Kidney (tissue), 14 donors: ENCODE data around the gene ADTRP. TPM values are rescaled to one million over a fixed set of nuclear protein-coding genes. Genes with fewer than 3 reads are reported as not detected.

Experiments
- DNase-seq, 5 donors: peaks; one replicate each; pipeline ENCODE4 v3.0.0-alpha.2; 2013 to 2020
- FAIRE-seq: peaks from 2 replicates; lab custom pipeline; 2012; peaks lifted over from hg19 to GRCh38; lab: Jason Lieb, UNC
- H3K27ac ChIP-seq, 2 donors: one replicate each; pipeline ENCODE4 v1.7.0; 2013; ENCODE audit warnings: low read depth in 2 of 2, low read length in 2 of 2, inconsistent platforms in 1 of 2
- H3K27me3 ChIP-seq: one replicate; pipeline ENCODE4 v1.7.1; 2013; ENCODE audit warnings: low read length, inconsistent platforms; ENCODE audit not compliant: control insufficient read depth, insufficient read depth
- H3K36me3 ChIP-seq, 3 donors: one replicate each; pipeline versions ENCODE4 v1.7.0 to v1.7.1; 2013; ENCODE audit warnings: low read length in 3 of 3, control low read depth in 1 of 3, inconsistent platforms in 1 of 3; ENCODE audit not compliant: insufficient read depth in 3 of 3, control insufficient read depth in 2 of 3
- H3K4me1 ChIP-seq, 3 donors: one replicate each; pipeline versions ENCODE4 v1.7.0 to v1.7.1; 2013; ENCODE audit warnings: low read length in 3 of 3, inconsistent platforms in 1 of 3, low read depth in 1 of 3; ENCODE audit not compliant: control insufficient read depth in 2 of 3, insufficient read depth in 2 of 3
- H3K4me3 ChIP-seq, 3 donors: one replicate each; pipeline versions ENCODE4 v1.7.0 to v1.8.1; 2013; ENCODE audit warnings: low read length in 3 of 3, control low read depth in 1 of 3, inconsistent platforms in 1 of 3
- H3K9ac ChIP-seq, 3 donors: one replicate each; pipeline versions ENCODE4 v1.7.0 to v1.7.1; 2013; ENCODE audit warnings: low read length in 3 of 3, control low read depth in 1 of 3, inconsistent platforms in 1 of 3
- H3K9me3 ChIP-seq, 3 donors: one replicate each; pipeline versions ENCODE4 v1.7.0 to v1.7.1; 2013; ENCODE audit warnings: low read length in 3 of 3, control low read depth in 1 of 3, inconsistent platforms in 1 of 3; ENCODE audit not compliant: control insufficient read depth in 2 of 3, insufficient read depth in 1 of 3
- CTCF ChIP-seq: IDR thresholded peaks from 3 replicates; pipeline ENCODE4 v1.5.1; 2012; ENCODE audit warnings: mild to moderate bottlenecking, moderate library complexity, borderline replicate concordance; ENCODE audit not compliant: insufficient read depth; ENCODE audit errors: extremely low read depth
- intact Hi-C: fragments of 100-400 bp; cut with DNase I; formaldehyde crosslinking; loops from one replicate; pipeline ENCODE4 v1.11.1; 2022
- polyA plus RNA-seq: library from polyadenylated mRNA; stranded (reverse); fragments of 350-450 nt; fragmentation: Illumina TruSeq; extraction: RNeasy Lipid Tissue Mini Kit (QIAGEN cat#74804); gene quantifications from one replicate; pipeline ENCODE4 v1.2.3, GENCODE V29; 2014; ENCODE audit warnings: low read depth, low replicate concordance; ENCODE audit not compliant: insufficient read depth
- total RNA-seq: library from RNA; stranded (reverse); fragmentation: NEBNext Ultra II Directional; extraction: Animal tissue kit (Norgen Biotek cat#: 25700); gene quantifications from one replicate; pipeline ENCODE4 v1.2.1, GENCODE V29; 2021
- donor health status: control.
- donor health status: control.
- donor health status: control.
- donor health status: control.
- donor health status: control.
- donor health status: DM: yes; HTN: yes; CAD: no.
- donor health status: Normal renal cell carcinoma (clear cell type).

The ADTRP gene
- total and polyA plus RNA-seq, 2 donors from 2014 or later: 2.7 to 5.9 TPM

- Histone ChIP-seq H3K4me1 (peaks cover 0 to 4% (median 0%) of the 10 kb centered on the region in 3 donors), H3K27ac (no peak overlapping the region), H3K9me3 (no peaks in the 10 kb centered on the region), H3K36me3 (no peaks in the 10 kb centered on the region), H3K9ac (no peak overlapping the region), H3K27me3 (no peaks in the 10 kb centered on the region), H3K4me3 (no peak overlapping the region)
- DNase-seq: no peak
- TF ChIP-seq CTCF: no peak
- no peak for FAIRE-seq
- intact Hi-C loops: no loop called here
These were observed 5.0 kb upstream of the ADTRP start for GRCh38 chr6:11783524-11784064.

GRCh38 chr6:11782524-11782923 lies 3.9 kb upstream of the ADTRP start:
- Histone ChIP-seq H3K4me3 (no peak overlapping the region), H3K9me3 (no peaks in the 10 kb centered on the region), H3K36me3 (no peaks in the 10 kb centered on the region), H3K27ac (no peak overlapping the region), H3K4me1 (peaks cover 0 to 7% (median 0%) of the 10 kb centered on the region in 3 donors), H3K9ac (no peak overlapping the region), H3K27me3 (no peaks in the 10 kb centered on the region)
- FAIRE-seq (no peak), DNase-seq (no peak)
- TF ChIP-seq CTCF: no peak
- intact Hi-C loops: no loop called here

- no peak for TF ChIP-seq CTCF
- peaks cover 0 to 7% (median 0%) of the 10 kb centered on the region in 3 donors for H3K4me1 ChIP-seq
- FAIRE-seq (no peak), DNase-seq (no peak)
- no peak overlapping the region for H3K4me3 ChIP-seq
- H3K9me3 ChIP-seq: no peaks in the 10 kb centered on the region
- H3K9ac ChIP-seq: no peak overlapping the region
- H3K27me3 ChIP-seq: no peaks in the 10 kb centered on the region
- H3K27ac ChIP-seq: no peak overlapping the region
- H3K36me3 ChIP-seq: no peaks in the 10 kb centered on the region
- intact Hi-C loops: no loop called here
These were observed 1.5 kb upstream of the ADTRP start for GRCh38 chr6:11780097-11780428.
